Suppressor macrophage treated with lipopolysaccharide for 1 hour (primary cell): ENCODE results near the gene OAF.

Source experiments
- DNase-seq, 3 donors: peaks; one replicate each; pipeline ENCODE4 v3.0.0-alpha.2; 2020 to 2022

OAF gene

DNA sequence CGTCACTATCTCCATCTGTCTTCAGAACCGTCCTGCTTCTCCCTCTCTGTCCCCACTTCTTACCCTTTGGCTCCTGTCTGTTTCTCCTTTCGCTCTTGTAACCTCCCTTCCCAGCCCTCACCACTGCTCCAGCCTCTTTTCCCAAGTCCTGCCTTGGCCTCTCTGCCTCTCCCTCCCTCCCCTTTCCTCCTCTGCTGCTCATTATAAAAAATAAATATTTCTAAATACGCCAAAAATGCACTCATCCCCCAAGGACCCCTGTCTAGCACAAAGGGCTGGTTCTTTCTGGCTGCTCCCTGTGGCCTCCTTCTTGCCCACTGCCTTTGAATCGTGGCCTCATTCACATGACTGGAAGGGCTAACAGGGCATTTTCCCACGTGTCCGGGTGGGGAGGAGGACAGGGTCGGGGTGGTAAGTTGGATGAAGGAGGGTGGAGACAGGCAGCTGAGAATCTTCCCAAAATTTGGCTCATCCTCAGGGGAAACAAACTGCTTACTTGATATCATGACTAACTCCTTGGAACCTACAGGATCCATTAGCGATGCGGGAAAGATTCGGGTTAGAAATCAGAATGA, 26.4 kb upstream of the OAF start:
- DNase-seq, result no peak

DNA sequence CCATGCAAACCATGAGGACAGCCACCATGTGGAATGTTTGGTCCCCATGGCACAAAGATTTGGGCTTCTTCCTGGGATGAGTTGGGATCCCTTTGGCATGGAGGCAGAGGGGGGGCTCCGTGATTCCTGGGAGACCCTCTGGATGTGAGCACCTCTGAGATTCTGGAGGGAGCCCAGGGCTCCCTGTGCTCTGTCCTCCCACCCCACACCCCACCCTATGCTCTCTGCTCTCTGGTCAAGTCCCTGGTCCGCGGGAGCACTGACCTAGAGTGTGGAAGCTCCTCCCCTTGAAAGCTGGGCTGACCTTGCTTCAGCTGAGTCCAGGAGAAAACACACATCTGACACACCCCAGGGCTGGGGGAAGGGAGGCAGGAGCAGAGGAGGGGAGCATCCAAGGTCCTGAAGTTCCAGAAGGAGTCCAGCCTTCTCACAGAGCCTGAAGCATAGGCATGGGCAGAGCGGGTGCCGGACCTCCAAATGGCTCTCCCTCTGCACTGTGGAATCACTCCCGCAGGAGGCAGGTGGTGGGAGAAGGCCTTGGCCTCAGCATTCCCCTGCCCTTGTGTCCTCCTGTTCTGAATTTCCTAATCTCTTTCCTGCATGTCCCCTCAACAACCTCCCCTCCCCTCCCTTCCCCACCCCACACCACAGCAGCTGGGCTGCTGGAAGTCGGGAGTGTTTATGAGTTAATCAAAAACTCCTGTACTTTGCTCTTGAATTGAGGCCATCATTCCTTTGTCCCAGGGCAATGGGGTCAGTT, 25.7 kb upstream of the OAF start:
- no peak for DNase-seq

DNA sequence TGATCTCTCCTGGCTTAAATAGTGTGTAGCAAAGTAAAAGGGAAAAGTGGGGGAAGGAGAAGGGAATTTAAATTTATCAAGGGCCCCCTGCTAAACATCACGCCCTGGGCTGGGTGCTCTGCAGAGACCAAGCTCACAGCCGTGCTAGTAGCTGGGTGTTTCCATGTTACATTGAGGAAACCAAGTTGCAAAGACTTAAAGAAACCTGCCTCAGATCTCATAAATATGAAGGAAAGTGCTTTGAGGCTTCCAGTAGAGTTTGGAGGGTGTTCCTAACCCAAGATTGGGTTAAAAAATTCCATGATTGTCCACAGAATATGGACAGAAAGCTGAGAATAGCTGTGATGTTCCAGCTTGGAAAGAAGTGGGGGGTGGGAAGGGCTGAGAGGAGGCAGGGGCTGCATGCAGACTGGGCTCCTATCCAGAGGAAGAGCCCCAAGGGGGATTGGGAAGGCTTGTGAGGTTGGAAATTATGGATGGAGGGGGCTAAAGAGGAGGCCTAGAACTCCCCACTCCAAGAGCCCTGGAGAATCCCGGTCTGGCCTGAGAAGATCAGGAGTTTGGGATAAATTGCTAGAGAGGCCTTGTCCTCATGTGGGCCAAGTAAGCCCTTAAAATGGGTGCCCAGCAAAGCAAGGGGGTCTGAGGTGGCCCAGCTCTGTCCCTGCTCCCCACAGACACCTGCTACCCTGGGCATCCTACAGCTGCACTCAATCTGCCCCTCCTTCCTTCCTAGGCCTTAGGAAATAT, 25.0 kb upstream of the OAF start:
- no peak for DNase-seq

DNA sequence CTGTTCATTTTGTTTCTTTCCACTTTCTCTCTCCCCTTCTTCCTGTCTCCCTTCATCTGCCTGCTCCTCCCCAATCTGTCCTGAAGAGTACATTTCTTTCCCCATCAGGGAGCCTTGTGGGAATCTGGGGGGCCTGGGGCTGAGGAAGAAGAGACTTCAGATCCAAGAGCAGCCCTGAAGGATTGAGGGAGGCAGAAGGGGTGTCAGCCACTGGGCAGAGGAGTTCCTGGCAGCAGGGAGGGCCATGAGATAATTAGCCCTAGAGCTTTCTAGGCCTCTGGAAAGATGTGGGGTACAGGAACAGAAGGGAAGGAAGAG, 24.4 kb upstream of the OAF start:
- no peak for DNase-seq

DNA sequence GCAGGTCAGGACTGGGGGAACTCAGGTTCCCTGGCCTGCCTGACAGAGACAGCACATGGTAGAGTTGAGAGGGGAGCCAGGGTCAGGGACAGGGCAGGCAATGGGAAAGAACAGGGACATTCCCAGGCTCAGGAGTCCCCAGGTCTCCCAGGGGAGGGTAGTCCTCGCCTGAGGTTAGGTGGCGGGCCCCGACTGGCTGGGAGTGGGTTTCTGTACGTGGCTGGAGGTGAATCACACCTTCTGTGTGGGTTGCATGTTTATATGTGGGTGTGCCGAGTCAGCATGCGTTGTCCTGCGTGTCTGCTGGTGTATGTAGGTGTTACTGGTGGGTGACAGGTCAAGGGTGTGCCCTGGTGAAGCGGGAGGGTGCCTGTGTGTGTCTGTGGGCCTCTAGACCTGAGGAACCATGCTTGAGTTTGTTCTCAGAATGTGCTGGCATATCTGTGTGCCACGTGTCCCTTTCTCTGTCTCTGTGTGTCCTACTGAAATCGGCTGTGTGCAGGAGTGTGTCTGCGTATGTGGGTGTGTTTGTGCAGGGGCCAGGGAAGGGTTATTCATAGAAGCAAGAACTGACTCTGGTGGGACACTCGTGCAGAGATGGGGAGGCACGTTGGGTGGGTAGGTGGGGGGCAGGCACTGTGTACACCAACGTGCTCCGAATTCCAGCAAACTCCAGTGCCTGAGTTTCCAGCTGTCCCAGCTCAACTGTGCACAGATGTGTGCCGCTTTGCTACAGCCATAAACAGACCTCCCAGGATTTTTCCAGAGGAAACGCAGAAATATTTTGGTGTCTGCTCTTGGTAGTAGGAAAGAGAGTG, 23.8 kb upstream of the OAF start:
- DNase-seq, result peak; percentile 40 to 60 (median 44)

- DNase-seq, result no peak
These were observed 22.5 kb upstream of the OAF start for GRCh38 chr11:120188371-120188770.

DNA sequence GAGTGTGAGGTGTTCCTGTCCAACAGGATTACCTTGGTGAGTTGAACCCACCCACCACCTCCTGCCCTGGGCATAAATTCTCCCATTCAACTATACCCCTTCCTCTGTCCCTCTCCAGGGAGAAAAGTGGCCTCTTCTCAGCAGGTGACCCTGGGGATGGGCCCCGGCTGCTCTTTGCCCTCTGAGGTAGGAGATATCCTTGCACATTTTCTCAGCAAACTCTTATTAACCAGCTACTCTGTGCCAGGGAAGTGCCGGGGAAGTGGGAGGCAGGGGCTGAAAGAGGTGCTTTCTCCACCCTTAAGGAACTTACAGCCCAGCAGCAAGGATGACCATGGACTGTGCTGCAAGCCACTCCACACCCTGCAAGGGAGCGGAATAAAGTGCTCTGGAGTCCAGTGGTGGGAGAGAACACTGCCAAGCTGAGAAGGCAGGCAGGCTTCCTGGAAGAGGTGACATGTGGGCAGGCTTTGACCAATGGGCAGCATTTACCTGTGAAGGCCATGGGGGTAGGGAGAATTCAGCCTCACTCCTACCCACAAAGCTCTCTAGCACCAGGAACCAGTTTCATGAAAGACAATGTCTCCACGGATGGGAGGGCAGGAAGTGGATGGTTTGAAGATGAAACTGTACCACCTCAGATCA, 21.9 kb upstream of the OAF start:
- peak in 1 of 3 donors; percentile 30 for DNase-seq

GRCh38 chr11:120191058-120191457, 19.8 kb upstream of the OAF start:
- DNase-seq, result no peak

GRCh38 chr11:120192831-120193625, 17.8 kb upstream of the OAF start:
- DNase-seq, result no peak

- no peak for DNase-seq
These were observed 16.7 kb upstream of the OAF start for GRCh38 chr11:120194166-120194565.

DNA sequence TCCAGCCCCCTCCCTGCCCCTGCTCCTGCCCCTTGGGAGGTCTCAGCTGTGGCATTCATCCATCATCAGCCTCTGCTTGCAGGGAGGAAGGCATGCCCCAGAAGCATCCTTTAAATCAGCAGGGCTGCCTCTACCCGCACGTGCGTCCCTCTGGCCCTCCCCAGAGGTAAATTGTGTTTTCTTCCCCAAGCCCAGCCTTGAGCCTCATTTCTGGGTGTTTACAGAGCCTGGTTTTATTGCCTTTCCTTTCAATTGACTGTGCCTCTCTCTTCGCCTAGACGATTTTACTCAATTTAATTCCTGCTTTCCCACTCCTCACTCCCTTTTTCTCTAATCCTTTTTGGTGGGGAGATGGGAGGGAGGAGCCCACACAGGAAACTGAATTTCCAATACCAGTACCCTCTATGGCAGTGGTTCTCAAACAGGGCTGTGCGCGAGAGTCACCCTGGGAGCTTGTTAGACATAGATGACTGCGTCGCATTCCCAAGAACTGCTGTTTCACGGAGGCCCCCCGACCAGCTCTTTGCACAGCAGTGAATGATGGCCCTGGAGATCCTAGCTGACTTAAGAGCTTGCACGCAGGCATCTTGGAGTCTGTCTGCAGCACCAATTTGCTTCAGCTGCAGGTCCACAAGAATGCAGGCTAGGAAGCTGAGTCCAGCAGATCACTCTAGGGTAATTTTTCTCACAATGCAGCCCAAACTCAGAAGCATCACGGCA, 15.1 kb upstream of the OAF start:
- no peak for DNase-seq

DNA sequence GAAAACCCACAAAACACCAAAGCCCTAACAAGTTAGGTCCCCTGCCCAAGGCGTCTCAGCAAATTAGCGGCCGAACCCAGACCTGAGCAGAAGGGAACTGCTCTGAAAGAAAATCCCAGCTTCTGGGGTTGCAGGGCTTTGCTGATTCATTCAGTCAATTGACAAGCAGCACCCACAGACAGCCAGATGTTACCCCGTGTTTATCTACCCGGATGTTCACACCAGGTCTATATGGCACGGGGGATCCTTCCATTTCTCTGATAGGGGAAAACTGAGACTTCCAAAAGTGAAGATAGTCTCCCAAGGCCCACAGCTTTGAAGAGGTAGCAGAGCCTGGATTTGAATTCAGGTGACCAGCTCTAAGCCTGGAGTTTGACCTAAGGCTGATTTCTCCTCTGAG, 14.0 kb upstream of the OAF start:
- no peak for DNase-seq

DNA sequence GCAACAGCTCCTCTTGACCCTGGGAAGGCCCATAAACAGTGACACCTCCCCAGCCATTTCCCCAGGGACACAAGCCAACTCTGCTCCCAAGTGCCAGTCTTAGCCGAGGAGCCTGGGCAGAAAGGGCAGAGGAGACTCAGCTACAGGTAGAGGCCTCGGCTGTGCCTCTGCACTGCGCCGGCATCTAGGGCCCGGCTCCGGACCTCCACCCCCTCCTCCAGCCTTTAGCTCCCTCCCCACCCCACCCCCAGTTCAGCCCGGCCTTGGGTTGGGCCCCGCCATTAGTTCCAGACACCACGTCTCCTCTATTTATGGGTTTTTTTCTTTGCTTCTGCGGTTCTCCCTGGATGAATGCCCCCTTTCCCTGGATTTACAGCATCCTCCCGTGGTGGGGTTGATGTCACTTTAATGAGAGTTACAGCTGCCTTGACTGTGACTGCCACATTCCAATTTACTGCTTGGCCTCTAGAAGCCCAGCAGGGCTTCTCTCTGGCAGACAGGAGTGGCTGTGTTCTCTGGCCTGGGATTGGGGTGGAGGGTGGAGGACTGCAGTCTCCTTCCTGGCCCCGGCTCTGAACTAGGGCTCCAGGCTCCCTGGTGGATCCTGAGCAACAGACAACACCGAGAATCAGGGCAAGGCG, 13.5 kb upstream of the OAF start:
- DNase-seq, result no peak

DNA sequence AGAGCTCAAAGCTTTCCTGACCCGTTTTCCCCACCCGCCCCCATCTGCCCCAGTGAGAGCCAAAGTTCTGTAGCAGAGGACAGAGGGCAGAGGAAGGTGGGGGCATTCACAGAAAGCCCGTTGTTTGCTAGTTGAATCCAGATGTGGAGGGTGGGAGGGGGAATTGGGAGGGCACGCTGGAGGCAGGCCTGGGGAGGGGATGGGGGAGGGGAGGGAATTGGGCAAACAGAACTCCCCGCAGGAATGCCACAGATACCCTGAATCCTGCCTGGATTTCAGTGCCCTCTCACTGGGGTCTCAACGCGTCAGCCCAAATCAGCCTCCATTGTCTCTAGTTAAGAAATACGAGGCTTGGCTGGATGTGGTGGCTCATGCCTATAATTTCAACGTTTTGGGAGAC, 12.9 kb upstream of the OAF start:
- DNase-seq, result no peak

- no peak for DNase-seq
These were observed 12.4 kb upstream of the OAF start for GRCh38 chr11:120198403-120198786.

DNA sequence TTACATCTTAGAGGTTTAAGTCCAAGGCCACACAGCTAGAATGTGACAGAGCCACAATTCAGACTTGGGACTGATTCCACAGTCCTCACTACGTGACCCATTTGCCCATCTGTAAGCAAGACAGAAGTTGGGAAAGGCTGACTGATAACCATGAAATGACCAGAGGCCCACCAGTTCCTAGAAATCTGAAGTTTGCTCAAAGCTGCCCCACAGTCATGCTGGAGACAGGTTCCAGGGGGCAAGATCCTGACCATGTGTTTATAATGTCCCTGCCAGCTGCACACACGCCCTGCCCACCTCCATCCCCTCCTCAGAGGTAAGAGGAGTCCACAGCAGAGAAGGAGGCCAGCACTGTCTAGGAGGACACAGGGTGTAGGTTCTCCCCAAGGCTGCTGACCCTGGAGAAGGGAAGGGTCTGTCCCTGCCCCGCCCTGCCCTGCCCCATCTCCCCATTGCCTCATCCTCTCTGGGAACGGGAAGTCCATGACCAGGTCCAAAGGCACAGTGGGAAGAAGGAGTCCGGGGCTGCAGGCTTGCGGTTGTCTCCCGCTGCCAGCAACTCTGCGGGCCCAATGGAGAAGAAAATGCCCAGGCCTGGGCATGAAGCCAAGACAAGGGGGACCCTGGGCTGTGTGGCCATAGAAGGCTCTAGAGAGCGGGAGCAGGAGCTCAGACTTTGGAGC, 11.9 kb upstream of the OAF start:
- no peak for DNase-seq

GRCh38 chr11:120199613-120200012, 11.2 kb upstream of the OAF start:
- DNase-seq, result no peak

GRCh38 chr11:120200677-120201076, 10.2 kb upstream of the OAF start:
- DNase-seq, result no peak

GRCh38 chr11:120201653-120202052, 9.2 kb upstream of the OAF start:
- DNase-seq, result no peak

GRCh38 chr11:120203626-120204025, 7.2 kb upstream of the OAF start:
- no peak for DNase-seq
